Measurements from ENCODE around the gene DSC3.
"Not testable (repeated sequence)": the region's sequence is repeated elsewhere in the genome, so short reads cannot be mapped to it uniquely, and the experiment has no call there.

The DSC3 gene

DNA sequence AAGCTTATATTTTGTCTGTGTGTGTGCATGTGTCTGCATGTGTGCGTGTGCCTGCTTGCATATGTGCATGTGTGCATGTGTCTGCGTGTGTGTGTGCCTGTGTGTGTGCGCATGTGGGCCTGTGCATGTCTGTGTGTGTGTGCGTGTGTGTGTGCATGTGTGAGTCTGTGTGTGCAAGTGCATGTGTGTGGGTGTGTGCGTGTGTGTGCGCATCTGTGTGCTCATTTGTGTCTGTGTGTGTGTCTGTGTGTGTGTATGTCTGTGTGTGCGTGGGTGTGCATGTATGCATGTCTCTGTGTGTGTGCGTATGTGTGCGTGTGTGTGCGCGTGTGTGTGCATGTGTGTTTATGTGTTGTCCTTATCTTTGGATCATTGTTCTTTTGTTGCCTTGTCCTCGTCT is 56.8 kb downstream of the DSC3 start:
- Histone ChIP-seq H3K27me3 (replicated peaks; ENCODE audit: control insufficient read depth, insufficient read depth, low read length) (no peaks in the 10 kb centered on the region), H3K36me3 (ENCODE audit: control insufficient read depth, insufficient read depth, low read length) (no peaks in the 10 kb centered on the region), H3K4me3 (replicated peaks; ENCODE audit: low read depth, low read length) (no peak overlapping the region)
- DNase-seq (ENCODE audit: extremely low read depth, insufficient read length): no peak
- TF ChIP-seq, protein P1, sequence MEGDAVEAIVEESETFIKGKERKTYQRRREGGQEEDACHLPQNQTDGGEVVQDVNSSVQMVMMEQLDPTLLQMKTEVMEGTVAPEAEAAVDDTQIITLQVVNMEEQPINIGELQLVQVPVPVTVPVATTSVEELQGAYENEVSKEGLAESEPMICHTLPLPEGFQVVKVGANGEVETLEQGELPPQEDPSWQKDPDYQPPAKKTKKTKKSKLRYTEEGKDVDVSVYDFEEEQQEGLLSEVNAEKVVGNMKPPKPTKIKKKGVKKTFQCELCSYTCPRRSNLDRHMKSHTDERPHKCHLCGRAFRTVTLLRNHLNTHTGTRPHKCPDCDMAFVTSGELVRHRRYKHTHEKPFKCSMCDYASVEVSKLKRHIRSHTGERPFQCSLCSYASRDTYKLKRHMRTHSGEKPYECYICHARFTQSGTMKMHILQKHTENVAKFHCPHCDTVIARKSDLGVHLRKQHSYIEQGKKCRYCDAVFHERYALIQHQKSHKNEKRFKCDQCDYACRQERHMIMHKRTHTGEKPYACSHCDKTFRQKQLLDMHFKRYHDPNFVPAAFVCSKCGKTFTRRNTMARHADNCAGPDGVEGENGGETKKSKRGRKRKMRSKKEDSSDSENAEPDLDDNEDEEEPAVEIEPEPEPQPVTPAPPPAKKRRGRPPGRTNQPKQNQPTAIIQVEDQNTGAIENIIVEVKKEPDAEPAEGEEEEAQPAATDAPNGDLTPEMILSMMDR (IDR thresholded peaks at IDR 0.05; ENCODE audit: insufficient read depth, low read length, poor library complexity, severe bottlenecking): no peak

DNA sequence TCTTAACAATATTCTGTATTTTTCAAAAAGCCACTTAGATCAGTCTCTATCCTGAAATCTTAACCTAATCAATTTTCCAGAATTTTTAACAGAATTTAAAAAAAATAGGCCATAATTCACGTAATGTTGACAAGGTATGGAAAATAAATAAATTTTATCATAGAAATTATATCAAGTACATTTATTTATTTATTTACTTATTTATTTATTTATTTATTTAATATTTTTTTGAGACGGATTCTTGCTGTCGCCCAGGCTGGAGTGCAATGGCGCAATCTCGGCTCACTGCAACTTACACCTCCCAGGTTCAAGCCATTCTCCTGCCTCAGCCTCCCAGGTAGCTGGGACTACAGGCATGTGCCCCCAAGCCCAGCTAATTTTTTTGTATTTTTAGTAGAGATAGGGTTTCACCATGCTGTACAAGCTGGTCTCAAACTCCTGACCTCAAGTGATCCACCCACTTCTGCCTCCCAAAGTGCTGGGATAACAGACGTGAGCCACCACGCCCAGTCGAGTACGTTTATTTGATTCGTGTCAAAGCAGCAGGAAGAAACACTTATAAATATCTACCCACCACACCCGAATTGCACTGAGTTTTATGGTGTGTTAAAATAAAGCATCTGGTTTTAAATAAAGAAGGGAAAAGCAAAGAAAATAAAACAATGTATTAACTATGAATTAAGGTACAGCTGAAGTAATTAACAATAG is 60.1 kb downstream of the DSC3 start:
- H3K4me3 ChIP-seq (replicated peaks; ENCODE audit: low read depth, low read length): no peak overlapping the region
- H3K27me3 ChIP-seq (replicated peaks; ENCODE audit: control insufficient read depth, insufficient read depth, low read length): no peaks in the 10 kb centered on the region
- TF ChIP-seq, protein P1 (IDR thresholded peaks at IDR 0.05; ENCODE audit: insufficient read depth, low read length, poor library complexity, severe bottlenecking): no peak
- no peaks in the 10 kb centered on the region for H3K36me3 ChIP-seq (ENCODE audit: control insufficient read depth, insufficient read depth, low read length)
- no peak for DNase-seq (ENCODE audit: extremely low read depth, insufficient read length)

DNA sequence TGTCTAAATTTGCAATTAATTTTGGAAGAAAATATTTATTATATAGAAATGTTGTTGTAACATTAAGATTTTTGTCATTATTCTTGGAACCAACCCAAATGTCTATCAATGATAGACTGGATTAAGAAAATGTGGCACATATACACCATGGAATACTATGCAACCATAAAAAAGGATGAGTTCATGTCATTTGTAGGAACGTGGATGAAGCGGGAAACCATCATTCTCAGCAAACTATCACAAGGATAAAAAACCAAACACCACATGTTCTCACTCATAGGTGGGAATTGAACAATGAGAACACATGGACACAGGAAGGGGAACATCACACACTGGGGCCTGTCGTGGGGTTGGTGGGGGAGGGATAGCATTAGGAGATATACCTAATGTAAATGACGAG is 64.5 kb downstream of the DSC3 start:
- H3K27me3 ChIP-seq (replicated peaks; ENCODE audit: control insufficient read depth, insufficient read depth, low read length): not testable (repeated sequence)

DNA sequence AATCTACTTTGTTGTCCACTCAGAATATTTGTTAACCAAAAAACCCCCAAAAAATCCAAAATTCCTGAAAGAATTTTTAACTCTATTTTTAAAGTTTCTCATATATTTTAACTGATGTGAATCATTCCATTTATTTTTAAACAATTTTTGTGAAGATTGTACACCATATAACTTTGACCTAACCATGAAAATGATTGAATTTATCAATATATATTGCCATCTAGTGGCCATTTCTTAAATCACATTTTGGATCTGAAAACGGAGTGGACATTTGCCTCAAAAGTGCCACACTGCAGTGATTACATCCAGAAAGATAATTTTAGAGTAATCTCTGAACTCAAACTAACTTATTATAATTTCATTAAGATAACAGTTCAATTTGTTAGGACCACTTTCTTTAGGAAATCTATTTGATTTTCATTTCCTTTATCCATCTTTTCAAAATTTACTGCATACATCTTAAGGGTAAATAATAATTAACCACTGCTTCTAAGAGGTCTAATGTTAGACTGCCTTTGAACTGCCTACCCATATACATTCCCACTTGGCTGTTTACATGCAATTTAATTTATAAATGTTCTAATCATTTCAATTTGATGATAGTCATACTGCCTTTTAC is 71.1 kb downstream of the DSC3 start:
- no peak overlapping the region for H3K4me3 ChIP-seq (replicated peaks; ENCODE audit: low read depth, low read length)
- TF ChIP-seq, protein P1 (IDR thresholded peaks at IDR 0.05; ENCODE audit: insufficient read depth, low read length, poor library complexity, severe bottlenecking): peak; percentile 41
- no peaks in the 10 kb centered on the region for H3K36me3 ChIP-seq (ENCODE audit: control insufficient read depth, insufficient read depth, low read length)
- H3K27me3 ChIP-seq (replicated peaks; ENCODE audit: control insufficient read depth, insufficient read depth, low read length): no peaks in the 10 kb centered on the region
- peak; percentile 10 for DNase-seq (ENCODE audit: extremely low read depth, insufficient read length)

More for the DNA sequence above, 64.5 kb downstream of the DSC3 start:
- not testable (repeated sequence) for H3K36me3 ChIP-seq (ENCODE audit: control insufficient read depth, insufficient read depth, low read length); H3K4me3 ChIP-seq (replicated peaks; ENCODE audit: low read depth, low read length); DNase-seq (ENCODE audit: extremely low read depth, insufficient read length)

DNA sequence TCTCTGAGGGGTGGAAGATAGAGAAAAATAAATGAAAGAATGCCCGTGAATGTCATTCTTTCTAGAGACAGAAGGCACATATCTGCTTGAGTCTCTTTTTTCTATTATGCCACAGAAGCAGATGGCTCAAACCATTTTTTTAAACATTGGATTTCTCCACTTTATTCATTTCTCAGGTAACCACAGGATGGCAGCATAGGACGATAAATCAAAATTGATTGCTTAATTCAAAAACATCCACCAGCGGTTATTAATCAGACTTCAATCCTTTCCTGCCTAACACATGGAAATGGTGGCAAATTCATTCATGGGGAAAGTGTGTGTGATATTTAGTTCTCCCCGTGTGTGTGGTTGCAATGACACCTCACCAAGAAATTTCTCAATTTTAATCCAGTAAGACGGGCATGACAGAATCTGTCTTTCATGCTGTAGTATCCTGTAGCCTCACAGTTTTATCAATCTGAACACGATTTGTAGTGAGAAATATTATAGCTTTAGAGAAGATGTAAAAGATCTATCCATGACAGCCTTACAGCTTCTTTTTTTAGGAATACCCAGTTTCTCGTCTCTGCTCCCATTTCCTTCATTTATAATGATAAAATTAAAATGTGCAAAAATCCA is 72.2 kb downstream of the DSC3 start:
- TF ChIP-seq, protein P1 (IDR thresholded peaks at IDR 0.05; ENCODE audit: insufficient read depth, low read length, poor library complexity, severe bottlenecking): peak; percentile 43
- peak; percentile 12 for DNase-seq (ENCODE audit: extremely low read depth, insufficient read length)
- no peak overlapping the region for H3K4me3 ChIP-seq (replicated peaks; ENCODE audit: low read depth, low read length)
- H3K36me3 ChIP-seq (ENCODE audit: control insufficient read depth, insufficient read depth, low read length): no peaks in the 10 kb centered on the region
- H3K27me3 ChIP-seq (replicated peaks; ENCODE audit: control insufficient read depth, insufficient read depth, low read length): no peaks in the 10 kb centered on the region; the same call in 1 of the 2 replicates

DNA sequence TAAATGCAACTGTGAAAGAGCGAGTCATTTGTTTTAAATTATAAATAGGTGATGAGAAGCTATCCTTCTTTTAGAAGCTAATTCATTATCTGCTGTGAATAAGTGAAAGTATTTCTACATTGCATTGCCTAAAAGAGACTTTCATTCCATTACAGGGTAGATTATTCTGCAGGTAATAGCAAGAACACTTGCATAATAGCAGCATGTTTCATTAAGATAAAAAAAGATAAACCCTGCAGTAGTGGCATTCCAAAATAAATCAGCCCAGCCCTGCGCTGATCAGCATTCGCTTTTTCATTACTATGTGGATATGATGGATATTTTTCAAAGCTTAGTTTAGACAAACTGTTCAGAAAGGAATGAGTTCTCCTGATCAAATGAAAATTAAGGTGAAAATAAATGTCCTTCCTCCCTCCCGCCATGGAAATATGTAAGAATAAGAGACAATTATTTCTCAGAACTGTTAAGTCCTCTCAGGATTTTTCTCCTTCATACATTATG is 72.8 kb downstream of the DSC3 start:
- TF ChIP-seq, protein P1 (IDR thresholded peaks at IDR 0.05; ENCODE audit: insufficient read depth, low read length, poor library complexity, severe bottlenecking): no peak
- DNase-seq (ENCODE audit: extremely low read depth, insufficient read length): no peak
- Histone ChIP-seq H3K4me3 (replicated peaks; ENCODE audit: low read depth, low read length) (no peak overlapping the region), H3K36me3 (ENCODE audit: control insufficient read depth, insufficient read depth, low read length) (no peaks in the 10 kb centered on the region), H3K27me3 (replicated peaks; ENCODE audit: control insufficient read depth, insufficient read depth, low read length) (no peaks in the 10 kb centered on the region; the same call in 1 of the 2 replicates)
